NCI-H2107 treated with DMSO at 0.1 percent for 48 hours (cell line): ENCODE data around the gene DNAJC8.

Experiments used
- DNase-seq: peaks from one replicate; lab custom pipeline; 2025; ENCODE audit not compliant: unreplicated experiment; lab: John Stamatoyannopoulos, UW

The DNAJC8 gene

DNA sequence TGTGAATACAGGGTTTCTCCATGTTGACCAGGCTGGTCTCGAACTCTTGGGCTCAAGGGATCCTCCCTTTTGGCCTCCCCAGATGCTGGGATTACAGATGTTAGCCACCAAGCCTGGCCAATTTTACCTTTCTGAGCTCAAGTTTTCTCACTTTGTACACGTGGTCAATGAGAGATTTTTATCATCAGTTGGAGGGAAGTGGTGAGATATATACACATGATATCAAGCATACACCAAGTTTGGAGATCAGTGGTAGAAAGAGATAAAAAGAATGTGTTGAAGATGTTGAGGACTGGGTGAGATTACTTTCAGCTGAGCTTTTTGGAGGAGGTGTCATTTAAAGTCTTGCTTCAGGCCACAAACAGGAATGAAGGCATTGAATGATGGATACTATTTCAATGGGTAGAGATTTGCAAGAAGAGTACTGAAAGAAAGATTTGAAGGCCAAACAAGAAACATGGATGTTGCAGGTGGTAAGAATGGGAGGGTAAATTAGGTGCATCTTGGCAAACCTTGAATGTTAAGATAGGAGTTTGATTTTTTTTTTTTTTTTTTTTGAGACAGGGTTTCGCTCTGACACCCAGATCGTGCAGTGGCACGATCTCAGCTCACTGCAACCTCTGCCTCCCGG, 23.5 kb upstream of the DNAJC8 start:
- DNase-seq, result no peak

DNA sequence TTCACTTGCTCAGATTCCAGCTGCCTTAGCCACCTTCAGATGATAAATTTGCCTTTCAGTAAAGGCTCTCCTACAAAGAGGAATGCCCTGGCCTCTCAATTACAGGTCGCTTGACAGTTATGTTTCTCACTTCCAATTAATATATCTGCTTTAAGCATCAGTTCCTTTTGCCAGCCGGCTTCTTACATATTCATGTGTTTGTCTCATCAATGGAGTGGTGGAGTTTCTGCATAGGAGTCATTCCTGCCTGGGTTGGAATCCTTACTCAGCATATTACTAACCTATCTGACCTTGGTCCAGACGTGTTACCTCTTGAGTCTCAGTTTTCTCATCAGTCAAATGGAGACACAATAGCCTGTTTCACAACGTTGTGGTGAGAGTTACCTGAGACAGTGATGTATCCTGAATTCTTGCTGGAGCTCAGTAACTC, 17.1 kb upstream of the DNAJC8 start:
- no peak for DNase-seq

DNA sequence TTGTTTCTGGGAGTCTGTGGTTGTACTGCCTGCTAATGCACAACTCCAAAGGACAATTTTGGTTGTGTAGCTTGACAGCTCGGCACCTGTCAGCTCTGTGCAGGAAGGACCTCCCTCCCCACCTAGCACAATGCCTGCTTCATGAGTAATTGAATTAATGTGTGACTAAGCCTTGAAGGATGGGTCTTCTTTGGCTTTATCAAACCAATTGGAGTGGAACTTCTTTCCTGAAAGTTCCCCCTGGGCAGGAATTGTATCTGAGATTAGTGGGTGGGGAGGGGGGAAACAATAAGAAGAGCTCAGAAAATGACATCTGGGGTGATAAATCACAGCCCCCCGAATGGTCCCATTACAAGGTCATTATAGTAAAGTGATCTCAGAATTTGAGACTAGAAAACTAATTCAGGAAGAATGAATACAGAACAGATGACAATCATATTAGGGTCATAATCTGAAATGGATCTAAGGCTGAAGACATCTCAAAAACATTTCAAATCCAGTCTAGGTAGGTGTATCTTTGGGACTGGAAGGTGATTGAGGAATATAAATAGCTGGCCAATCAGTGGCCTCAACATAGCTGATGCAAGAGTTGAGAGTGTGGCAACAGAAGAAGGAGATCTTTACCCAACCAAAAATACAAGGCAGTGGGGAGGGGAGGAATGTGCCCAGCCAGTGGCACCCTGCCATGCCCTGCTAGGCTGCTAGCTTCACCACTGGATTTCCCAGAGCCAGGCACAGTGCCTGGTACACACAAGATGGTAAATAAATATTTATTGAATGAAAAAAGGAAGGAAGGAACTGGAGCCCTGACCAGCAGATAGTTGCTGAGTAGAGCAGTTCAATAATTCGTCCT, 16.4 kb upstream of the DNAJC8 start:
- DNase-seq, result peak; percentile 87

DNA sequence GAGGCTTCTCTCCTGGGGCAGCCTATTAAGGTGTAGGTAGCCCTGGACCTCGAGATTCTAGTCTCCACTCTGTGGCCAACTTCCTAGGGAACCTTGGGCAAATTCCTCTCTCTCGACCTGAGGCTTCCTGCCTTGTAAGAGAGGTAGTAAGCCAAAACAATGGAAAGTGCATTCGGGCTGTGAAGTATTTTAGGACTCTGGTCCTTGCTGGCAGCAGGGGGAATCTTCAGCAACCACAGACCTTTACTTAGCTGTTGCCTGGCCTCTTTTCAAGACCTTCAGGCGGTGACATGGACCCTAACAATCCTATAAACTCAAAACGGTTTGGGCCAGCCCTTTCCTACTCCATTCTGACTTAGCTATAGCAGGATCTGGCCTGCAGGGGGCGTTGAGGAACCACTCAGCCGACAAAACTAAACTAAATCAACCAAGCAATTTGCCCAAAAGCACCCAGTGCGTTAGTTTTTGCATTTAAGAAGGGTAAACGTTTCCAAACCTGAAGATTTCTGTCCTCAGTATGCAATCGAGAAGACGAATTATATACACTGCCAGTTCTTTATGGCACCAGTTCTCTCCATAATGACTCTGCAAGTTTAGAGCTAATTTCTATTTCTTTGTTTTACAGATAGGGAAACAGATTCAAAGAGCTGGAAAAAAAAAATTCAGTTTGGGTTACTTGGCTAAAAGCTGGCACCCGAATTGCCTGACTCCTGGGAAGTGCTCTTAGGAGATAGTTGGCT, 15.6 kb upstream of the DNAJC8 start:
- DNase-seq, result peak; percentile 89

DNA sequence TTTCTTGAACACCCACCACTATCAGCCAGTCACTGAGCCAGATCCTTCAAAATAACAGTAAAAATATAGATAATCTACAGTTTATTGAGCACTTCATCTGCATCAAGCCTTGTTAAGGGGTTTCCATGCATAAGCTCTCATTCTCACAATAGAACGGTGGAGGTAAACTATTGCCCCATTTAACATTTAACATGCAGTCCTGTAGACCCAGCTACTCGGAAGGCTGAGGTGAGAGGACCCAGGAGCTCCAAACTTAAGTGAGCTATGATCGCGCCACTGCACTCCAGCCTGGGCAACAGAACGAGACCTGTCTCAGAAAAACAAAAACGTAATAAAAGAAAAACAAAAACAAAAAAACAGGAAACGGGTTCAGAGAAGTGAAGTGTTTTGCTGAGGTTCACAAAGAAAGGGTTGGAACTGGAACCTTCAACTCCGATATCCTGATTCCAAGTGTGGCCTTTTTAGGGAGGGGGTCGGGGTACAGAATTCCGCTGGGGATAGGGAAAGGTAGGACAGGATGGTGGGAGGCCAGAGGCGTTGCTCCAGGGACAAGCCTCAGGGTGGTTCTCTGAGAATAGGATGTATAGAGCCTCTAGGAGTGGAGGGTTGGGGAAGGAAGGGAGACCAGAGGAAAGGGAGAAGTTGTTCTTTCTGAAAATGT, 14.9 kb upstream of the DNAJC8 start:
- no peak for DNase-seq

DNA sequence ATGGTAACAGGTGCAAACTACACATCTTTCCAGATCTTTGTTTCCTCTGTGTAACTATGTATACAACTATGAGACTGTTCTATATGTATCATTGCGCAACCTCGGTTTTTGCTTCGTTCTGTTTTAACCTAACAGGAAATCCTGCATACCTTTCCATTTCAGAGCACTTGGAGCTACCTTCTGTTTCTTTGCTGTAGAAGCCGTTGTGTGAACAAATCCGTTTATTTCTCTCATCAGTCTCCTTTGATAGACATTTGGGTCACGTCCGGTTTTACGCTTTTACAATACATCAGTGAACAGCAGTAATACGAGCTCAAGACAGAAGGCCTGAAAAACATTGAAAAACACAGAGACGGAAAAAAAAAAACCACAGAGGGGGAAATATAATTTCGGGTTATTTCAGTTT, 13.6 kb upstream of the DNAJC8 start:
- DNase-seq, result no peak

DNA sequence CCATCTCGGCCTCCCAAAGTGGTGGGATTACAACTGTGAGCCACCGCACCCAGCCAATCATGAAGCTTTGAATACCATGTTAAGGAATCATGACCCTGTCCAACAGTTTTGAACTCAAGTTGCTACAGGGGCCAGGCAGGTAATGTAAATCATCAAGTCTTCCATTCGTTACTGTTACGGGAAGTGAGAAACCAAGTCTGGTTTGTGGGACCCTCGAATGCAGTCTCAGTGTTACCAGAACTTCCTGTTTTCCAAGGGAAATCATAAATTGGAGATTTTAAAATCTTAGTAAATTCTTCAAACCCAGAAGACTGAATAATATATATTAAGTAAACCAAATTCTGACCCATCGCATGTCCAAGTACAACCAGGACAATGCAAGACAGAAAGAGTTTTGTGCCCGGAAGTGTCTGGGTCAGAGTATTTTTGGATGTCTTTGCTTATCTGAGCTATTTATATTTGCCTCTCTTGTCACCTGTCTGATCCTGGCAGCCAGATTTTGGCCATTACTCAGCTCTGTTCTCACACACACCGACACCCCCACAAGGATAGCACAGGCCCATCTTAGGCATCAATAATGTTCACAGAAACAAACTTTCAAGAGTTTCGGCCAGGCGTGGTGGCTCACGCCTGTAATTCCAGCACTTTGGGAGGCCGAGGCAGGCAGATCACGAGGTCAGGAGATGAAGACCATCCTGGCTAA, 11.9 kb upstream of the DNAJC8 start:
- DNase-seq, result no peak

DNA sequence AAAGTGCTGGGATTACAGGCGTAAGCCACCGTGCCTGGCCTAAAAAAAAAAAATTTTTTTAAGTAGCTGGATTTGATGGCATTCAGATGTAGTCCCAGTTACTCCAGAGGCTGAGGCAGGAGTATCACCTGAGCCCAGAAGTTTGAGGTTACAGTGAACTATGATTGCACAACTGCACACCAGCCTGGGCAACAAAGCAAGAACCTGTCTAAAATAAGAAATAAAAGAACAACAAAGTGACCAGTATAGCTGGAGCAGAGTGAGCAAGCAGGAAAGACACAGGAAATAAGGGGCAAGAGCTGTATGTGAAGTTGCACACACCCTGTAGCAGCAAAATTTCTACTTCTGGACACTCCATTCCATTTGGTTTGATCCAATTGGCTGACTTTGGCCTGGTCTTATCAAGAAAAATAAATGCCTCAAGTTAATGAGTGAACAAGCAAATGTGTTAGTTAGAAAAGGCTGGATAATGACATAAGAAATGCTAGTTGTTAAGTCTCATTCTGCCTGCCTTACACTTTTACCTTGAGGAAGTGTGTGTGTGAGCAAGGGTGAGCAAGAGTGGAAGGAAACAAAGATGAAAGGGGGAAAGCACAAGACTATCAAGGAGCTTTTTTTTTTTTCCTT, 11.0 kb upstream of the DNAJC8 start:
- no peak for DNase-seq

DNA sequence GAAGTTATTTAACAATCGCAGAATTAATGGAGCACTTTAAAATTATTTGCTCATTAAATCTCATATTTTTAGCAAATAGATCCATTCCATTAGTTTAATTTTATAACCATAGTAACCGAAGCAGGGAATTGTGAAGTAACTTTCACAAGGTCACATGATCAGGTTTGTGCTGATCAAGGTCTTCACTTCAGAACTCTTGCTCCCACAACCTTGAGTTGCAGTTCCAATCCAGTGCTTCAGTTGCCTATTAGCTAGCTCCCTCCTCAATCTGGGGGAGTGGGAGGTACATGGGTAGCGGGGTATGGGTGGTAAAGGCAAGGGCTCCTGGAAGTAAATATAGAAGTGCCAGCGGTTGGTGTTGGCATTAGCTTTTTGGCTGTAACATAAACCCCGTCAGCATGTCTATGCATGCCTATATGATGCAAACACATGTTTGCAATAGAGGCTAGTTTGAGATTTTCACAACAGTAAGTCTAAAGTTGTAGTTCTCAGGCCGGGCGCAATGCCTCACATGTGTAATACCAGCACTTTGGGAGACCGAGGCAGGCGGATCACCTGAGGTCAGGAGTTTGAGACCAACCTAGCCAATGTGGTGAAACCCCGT, 8.9 kb upstream of the DNAJC8 start:
- no peak for DNase-seq

DNA sequence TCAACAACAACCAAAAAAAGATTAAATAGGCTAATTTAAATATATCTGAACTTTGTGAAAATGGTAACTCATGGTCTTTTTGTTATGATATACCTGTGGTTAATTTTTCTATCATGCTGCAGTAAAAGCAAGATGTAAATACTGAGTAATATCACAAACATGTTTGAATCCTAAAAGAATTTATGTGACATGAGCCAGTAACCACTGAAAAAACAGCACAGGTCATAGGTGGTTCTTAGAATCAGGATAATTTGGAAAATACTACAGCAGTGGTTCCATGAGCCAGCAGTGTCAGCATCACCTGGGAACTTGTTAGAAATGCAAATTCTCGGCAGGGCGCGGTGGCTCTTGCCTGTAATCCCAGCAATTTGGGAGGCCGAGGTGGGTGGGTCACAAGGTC, 7.2 kb upstream of the DNAJC8 start:
- no peak for DNase-seq

DNA sequence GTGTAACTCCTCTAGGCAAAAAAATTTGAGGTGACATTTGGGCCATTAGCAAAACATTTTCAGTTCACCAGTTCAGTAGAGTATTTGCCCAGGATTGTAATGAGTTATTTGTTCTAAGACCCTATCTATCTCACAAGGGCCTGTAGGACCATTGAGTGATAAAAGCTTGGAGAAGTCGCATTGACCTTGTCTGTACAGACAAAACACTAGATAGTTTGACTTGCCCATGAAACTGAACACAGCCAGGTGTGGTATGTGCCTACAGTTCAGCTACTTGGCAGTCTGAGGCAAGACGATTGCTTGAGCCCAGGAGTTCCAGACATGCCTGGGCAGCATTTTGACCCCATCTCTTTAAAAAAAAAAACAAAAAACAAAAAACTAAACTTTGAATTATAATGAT, 6.2 kb upstream of the DNAJC8 start:
- DNase-seq, result no peak

DNA sequence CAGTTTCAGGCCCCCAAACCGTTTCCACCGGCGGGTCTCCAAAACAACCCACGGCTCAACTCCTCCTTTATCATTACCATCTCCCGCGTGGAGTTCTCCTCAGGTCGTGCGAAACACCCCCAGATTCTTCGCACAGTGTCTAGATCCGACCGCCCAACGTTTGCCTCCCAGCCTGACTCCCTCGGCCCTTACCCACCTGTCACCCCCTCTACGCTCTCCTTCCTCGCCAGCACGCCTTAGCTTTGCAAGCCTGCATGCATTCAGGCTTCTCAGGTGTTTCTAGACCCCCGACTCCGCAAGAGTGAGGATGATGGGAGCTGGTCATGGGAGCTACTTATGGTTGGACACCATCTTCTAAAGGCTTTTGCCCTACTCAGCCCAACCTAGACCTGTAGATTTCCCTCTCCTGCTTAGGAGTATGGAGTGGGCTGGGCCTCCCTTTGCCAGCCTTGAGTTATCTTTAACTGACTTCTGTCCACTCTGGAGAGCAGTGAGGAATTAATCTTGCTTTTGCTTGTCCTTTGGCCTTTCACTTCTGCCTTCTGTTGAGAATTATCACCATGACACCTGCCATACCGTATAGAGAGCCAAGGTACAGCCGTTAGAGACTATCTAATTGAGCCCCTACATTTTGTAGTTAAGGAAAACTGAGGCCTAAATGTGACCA, 4.0 kb upstream of the DNAJC8 start:
- DNase-seq, result no peak

DNA sequence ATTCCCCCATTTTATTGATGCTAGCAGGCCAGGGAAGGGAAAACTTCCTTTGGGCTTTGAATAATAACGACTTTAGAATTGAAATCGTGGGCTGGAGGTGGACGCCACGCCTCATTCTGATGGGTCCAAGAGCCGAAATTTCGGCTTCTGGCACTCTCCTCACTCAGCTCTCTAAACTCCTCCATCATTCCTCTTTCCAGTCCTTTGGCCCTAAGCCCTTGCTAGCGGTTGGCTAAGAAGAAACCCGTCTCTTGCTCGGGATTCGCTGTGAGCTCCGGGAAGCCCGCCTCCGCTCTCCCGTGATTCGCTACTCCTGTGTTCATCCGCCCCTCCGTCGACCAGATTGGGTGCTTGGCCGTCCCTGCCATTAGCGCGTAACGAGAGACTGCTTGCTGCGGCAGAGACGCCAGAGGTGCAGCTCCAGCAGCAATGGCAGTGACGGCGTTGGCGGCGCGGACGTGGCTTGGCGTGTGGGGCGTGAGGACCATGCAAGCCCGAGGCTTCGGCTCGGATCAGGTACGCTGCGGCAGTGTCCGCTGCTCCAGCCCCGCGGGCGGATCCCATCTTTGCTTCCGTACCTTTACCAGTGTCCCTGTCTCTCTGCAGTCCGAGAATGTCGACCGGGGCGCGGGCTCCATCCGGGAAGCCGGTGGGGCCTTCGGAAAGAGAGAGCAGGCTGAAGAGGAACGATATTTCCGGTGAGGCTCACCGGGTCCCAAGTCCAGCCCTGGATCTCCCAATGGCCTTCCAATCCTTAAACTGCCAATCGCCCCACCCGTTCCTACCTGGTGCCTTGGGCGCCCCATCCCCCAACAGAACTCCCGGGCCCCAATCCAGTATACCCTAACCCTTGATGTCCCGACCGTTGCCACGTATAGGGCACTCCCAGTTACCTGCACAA, 3.2 kb upstream of the DNAJC8 start, which contains the start of gene ATP5IF1:
ATP5IF1 (plus strand) TSS at position 370 of the 901 bp plus-strand sequence; CDS start at position 430, 60 bp downstream.
- peak; percentile 99 for DNase-seq

DNA sequence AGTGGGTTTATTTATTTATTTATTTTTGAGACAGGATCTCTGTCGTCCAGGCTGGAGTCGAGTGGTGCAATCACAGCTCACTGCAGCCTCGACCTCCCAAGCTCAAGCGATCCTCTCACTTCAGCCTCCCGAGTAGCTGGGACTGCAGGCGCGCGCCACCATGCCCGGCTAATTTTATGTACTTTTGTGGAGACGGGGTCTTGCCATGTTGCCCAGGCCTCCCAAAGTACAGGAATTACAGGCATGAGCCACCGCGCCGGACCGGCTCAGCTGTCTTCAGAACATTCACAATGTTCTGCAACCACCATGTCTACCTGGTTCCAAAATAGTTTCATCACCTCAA, 406 bp upstream of the DNAJC8 start:
- DNase-seq, result no peak

DNA sequence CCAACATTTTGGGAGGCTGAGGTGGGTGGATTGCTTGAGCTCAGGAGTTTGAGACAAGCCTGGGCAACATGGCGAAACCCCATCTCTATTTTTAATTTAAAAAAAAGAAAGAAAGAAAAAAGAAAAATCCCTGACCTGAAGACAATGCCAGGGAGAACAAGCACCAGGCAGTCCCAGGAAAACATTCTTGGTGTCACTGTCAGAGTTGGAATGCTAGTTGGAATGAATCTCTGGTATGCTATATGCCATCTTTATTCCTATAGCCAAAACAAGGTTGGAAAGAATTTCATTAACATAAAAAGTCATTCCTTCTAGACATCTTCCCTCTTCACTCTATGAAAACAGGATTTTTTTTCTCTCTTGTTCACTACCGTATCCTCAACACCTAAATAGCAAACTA, 2.8 kb downstream of the DNAJC8 start:
- no peak for DNase-seq

DNA sequence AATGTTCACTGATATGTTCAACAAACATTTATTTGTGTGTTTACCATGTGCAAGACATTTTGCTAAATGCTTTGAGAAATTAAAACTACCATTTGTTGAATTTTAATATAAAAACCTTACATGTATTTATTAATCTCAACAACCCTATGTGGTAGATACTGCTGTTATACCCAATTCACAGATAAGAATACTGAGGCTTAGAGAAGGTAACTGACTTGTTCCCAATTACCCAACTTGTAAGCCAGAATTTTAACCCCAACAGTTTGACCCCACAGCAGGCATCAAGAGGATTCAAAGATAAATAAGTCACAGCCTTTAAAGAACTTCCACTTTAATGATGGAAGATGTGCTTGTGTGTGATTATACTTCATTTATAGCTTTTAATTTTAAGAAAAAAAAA, 3.7 kb downstream of the DNAJC8 start:
- DNase-seq, result no peak

DNA sequence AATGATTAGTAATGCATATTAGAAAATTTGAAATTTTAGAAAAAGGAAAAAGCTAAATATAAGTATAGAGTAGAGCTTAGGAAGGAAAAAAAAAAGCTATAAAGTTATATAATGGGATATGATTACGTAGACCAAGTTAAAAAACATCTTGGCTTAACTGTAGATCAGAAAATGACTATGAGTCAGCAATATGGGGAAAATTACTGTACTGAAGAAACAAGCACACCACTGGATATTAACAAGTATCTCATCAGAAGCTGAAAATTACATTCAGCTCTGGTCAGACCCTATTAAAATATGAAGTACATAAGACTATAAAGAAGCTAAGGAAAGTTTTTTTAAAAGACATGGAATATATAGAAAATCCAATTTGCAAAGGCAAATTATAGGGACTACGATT, 19.5 kb downstream of the DNAJC8 start:
- DNase-seq, result no peak

DNA sequence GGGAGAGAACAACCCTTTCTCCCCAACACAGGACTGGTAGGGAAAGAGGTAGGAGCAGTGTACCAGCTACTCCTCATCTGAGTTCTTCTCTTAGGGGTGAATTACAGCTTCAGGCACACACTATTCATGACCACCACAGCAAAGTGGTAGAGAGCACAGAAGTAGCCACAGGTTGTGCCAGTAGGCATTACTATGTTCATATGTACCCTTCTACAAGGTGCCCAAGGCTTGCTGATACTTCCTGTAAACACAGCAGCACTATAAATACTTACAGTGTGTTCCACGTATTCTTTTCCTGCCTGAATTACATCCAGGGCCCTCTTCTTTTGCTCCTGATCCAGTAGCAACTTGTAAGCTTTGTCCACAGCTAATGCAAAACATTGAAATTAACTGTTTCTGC, 23.1 kb downstream of the DNAJC8 start:
- no peak for DNase-seq
